HG03520 (cell line): ENCODE results near the gene FADS3.

Source experiments
- ATAC-seq: cut with Tn5 transposase; IDR thresholded peaks from one replicate; pipeline ENCODE4 v1.9.1; 2021; ENCODE audit warnings: mild to moderate bottlenecking, moderate library complexity; ENCODE audit not compliant: unreplicated experiment

FADS3 gene

DNA sequence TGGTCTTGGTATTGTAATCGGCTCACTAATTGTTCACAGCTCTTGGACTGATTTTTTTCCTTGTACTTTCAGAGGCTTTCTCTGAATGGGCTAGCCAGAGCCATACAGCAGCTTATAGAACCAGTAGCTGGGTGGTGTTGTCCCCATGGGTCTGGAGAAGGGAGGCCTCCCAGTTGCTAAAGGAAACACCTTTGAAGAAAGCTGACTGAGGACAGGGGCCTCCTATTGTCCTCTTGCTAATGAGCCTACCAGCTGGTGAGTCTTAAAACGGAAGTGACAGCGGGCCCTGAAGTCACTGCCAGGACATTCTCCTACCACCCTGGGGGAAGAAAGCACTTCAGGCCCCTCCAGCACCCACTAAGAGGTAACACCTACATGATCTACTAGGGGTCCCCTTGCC, 9.9 kb downstream of the FADS3 start:
- no peak for ATAC-seq

DNA sequence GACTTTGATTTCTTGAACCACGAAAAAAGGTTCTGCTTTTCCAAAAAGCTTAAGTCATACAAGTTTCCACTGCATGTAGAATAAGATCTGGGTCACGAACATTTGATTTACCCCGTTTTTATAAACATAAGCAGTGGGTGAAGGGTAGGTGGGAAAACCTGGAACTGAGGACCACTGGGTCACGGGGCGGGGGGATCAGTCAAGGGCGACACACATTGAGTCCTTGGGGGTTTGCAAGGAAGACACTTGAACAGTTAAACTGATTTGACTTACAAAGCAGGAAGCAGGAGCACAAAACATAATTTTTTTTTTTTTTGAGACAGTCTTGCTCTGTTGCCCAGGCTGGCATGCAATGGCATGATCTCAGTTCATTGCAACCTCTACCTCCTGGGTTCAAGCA, 10.9 kb downstream of the FADS3 start:
- ATAC-seq = no peak

DNA sequence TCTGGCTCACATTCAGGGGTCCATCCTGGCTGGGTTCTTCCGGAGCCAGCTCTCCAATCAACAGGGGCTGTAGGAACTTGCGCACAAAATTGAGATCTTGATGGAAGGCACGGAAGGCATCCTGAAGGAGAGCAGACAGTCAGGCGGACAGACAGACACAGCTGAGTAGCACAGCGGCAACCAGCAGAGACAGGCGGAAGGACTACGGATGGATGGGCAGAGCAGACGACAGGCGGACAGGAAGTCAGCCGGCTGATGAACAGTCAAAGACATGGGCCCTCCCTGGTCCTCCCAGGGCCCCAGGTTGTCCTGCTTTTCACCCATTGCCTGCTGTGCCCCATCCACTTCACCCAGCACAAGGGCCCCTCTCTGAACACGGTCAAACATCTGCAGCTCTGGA, 11.3 kb downstream of the FADS3 start:
- ATAC-seq = no peak

DNA sequence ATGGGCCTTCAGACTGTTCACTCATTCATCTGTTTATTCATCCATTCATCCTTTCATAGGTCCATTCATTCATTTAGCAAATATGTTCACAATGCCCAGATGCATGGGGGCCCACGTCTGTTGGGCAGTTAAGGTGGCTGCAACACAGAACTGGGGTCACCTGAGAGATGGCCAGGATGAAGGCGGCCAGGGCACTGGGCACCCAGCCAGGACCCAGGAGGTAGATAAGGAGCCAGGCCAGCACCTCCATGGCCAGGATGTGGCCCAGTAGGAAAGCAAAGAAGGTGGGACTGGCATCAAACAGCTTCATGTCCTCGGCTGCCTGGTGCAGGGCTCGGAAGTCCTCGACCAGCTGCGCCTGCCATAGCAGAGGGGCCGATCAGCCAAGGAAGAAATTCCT, 12.2 kb downstream of the FADS3 start:
- ATAC-seq = no peak

DNA sequence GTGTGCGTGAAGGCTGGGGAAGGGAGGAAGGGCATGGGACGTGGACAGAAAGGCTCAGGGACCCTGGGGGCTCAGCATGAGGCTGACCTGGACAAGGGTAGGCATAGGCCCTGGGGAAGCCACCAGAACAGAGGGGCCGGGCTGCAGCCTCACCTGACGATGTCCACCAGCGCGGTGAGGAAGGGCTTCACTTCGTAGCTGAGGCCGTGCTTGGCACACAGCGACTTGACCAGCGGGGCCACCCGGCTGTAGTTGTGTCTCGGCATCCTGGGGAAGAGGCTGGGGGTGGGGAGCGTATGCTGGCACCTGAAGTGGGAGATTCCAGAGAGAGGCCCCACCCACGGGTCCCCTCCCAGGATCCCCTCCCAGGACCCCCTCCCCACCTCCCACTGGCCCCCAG, 15.6 kb downstream of the FADS3 start:
- no peak for ATAC-seq

DNA sequence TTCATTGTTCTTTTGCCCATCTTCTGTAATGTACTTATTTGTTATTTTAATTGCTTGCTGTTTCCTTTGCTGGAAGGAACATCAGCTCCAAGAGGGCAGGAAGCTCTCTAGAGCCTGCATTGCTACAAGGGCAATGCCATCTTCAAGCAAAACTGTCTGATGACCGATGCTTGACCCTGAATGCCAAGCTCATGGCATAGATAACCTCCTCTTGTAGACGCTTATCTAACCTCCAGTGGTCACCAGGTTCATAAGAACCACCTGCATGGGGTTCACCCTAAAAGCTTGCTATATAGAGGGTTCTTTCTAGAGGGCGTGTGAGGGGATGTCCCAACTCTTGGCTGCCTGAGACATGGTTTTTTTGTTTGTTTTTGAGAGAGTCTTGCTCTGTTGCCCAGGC, 16.5 kb downstream of the FADS3 start:
- ATAC-seq = no peak

DNA sequence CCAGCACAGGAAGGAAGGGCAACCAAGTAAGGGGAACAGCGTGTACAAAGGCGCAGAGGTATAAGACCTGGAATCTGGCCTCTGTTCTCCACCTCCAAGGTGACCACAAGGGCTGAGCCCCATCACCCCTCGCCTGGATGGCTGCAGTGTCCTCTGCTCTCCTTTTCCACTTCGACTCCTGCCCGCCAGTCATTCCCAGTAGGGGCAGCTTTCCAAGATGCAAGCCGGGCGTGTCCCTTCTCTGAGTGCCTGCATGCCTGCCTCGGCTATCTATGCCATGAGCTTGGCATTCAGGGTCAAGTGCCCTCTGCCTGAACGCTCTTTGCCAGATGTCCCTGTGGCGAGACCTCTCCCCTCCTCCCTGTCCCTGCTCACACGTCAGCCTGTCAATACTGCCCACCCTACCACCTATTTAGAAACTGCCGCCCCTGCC, 17.0 kb downstream of the FADS3 start:
- ATAC-seq = no peak

DNA sequence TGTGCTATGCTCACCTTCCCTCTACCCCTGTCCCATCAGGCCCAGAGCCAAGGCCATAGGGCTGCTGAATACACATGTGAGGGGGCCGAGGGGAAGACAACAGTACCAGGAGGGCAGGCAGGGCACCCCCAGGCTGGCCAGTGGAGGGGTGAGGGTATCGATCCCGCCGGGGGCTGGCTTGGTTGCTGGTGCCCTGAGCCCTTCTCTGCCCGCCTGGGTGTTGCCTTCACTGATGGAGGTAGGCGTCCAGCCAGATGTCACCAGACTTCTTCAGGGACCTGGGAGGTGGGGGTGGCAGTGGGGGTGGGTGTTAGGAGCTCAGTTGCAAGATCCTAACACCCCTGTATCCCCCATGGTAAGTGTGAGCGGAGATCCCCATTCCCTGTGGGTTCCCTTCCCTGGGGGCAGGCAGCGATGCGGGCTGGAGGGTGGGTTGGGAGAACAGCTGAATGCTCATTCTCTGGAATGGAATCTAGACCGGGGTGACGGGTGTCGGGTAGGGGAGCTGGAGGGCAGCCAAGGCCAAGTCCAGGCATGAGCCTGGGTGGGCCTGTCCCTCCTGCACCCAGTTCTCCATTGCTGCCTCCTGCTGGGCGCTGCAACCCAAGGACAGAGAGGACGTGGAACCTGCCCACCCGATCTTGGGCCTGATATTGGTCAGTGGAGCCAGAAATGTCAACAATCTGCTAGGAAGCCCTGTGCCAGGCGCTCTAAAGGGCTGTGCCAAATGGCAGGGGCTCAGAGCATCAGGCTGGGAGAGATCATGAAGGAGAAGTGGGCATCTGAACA, 17.6 kb downstream of the FADS3 start:
- ATAC-seq = no peak

DNA sequence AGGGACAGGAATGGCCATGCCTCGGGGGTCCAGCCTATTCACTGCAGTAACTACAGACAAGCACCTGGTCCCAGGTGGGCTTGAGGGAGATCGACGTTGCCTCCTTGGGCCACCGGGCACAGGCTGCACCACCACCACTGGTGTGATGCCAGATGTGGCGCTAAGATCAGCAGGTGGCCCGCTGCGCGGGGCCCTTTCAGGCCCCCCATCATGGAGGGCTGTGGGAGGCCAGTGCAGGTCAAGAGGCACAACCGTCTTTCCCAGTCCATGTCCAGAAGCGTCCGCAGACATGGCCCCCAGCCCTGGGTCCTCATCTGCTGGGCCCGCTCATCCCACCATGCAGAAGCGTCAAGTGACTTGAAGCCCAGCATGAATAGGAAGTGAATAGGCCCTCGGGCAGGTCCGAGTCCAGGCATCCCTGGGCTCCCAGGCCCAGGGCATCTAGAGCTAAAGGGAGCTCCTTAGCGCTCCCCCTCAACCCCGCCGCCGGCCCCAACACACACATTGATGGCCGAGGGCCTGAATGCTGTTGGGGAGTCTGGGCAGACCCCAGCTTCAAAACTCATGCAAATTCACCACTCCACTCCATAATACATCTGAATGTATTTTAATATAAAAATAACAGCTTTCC, 18.3 kb downstream of the FADS3 start:
- no peak for ATAC-seq

DNA sequence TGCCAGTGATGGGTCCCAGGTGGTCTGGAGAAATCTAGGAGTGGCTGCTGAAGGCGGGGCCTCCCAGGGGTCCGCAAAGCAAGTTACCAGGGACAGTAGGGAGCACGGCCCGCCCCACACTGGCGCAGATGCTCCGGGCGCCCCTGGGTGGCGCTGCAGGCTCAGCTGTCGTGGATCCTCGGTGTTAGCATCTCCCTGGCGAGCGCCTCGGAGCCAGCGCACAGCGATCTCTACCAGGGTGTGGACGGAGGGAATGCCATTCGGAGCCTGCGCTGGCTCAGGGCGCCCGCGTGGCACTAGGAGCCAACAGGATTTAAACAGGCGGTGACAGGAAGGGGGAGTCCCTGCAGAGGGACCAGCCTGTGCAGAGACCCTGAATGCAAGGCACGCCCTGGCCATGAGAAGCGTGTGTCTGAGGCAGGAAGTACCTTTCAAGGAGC, 20.2 kb downstream of the FADS3 start:
- no peak for ATAC-seq

DNA sequence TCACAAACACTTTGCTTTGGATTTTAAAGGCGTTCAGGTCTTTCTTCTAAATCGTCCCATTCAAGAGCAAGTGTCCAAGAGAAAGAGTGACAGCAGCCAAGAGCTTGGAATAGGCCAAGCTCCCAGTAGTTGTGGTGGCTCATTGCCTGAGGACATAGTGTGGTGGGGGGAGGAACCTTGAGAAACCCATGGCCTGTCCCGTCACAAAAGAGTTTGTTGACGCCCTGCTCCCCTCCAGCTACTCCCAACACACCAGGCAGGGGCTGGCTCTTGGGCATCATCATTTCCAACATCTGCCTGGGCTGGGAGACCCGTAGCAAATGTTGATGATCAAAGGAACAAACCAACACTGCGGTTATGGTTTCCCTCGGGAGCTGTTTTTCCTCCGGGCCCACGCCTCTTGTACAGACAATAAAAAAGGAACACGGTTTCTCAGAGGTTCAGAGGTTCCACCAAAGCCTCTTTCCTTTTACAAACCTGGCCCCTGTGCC, 20.8 kb downstream of the FADS3 start:
- no peak for ATAC-seq

DNA sequence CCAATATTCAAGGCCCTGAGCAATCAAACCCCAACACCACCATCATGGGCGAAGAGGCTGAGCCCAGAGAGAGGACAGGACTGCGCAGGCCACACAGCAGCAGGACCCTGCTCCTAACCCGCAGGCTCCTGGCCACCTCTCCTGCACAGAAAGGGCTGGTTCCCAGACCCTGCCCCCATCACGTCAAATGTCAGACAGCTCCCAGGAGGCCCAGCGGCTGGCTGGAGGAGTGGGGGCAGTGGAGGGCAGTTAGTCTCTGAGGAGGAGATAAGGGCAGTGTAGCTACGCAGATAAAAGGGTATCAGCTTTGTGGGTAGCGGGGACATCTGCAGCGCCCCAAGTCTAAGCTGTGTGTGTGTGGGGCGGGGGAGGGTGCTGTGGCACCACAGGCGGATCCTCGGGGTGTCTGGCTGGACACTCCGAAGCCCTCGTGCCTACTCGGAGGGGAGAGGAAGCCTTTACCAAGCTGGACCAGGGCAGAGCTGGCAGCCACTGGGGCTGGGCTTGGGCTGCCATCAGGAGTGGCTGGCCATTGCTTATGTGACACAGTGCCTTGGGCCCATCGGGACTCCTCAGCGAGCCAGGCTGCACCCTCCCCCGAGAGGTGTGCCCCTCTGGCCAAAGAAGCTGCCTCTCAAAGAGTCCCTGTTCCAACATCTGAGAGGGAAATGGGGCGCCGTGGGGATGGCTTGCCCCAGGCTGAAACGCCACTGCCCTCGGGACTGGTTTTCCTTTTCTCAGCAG, 21.5 kb downstream of the FADS3 start:
- ATAC-seq = no peak

DNA sequence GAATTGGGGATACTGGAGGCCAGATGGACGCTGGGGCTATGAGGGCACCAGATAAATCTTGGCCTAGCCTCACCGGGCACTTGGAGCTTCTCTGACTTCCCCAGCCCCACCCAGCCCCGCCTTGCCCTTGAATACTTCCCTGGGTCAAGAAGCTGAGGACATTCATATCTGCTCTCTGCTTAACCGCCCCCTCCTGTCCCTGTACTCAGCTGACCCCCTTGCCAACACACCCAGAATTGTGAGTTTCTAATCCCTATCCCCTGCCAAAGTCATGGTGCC, 22.0 kb downstream of the FADS3 start:
- no peak for ATAC-seq

DNA sequence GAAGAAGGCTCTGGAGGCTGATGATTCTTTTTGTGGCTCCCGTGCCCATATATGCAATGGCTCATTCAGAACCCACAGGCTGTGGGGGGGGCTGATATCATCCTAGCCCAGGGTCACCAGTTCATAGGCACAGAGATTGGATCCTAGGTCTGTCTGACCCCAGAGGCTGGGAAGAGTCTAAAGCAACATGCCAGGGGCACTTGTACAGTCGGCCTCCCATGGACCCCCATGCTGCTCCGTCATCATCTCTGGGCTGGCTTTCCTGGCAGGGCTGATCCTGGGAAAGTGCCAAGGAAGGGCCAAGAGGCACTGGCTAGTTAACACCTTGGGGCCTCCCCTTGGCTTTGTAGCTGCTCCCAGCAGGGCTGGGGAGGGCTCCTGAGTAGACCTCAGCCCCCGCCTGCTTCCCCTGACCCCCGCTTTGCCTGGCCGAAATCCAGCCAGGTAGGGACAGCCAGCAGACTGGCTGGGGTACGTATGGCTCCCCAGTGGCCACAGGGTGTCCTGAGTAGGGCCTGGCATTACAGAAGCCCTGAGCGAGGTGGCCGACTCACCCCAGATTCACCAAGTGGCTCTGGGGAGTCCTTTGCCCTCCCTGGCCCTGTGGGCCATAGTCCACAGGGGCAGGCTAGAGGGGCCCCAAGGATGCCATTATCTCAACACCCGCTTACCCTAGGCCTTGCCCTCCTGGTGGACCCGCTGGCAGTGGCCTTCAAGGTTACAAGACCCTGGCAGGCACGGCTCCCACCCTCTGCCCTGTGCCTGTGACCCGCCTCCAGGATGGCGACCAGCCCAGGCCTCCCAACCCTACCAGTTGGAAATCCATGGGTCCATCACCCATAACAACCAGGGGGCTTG, 22.5 kb downstream of the FADS3 start:
- ATAC-seq = no peak

DNA sequence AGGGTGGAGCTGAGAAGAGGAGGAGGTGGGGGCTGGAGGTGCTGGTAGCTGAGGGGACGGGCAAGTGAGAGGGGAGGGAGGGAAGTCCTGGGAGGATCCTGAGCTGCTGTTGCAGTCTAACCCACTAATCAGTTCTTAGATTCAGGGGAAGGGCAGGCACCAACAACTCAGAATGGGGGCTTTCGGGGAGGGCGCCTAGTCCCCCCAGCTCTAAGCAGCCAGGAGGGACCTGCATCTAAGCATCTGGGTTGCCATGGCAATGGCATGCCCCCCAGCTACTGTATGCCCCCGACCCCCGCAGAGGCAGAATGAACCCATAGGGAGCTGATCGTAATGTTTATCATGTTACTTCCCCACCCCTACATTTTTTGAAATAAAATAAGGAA, 24.4 kb downstream of the FADS3 start:
- ATAC-seq = no peak

DNA sequence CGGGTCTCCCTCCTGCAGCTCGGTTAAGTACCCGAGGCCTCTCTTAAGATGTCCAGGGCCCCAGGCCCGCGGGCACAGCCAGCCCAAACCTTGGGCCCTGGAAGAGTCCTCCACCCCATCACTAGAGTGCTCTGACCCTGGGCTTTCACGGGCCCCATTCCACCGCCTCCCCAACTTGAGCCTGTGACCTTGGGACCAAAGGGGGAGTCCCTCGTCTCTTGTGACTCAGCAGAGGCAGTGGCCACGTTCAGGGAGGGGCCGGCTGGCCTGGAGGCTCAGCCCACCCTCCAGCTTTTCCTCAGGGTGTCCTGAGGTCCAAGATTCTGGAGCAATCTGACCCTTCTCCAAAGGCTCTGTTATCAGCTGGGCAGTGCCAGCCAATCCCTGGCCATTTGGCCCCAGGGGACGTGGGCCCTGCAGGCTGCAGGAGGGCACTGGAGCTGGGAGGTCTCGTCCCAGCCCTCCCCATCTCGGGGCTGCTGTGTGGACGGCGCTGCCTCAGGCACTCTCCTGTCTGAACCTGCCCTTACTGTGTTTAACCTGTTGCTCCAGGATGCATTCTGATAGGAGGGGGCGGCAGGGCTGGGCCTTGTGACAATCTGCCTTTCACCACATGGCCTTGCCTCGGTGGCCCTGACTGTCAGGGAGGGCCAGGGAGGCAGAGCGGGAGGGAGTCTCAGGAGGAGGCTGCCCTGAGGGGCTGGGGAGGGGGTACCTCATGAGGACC, 25.0 kb downstream of the FADS3 start:
- no peak for ATAC-seq

DNA sequence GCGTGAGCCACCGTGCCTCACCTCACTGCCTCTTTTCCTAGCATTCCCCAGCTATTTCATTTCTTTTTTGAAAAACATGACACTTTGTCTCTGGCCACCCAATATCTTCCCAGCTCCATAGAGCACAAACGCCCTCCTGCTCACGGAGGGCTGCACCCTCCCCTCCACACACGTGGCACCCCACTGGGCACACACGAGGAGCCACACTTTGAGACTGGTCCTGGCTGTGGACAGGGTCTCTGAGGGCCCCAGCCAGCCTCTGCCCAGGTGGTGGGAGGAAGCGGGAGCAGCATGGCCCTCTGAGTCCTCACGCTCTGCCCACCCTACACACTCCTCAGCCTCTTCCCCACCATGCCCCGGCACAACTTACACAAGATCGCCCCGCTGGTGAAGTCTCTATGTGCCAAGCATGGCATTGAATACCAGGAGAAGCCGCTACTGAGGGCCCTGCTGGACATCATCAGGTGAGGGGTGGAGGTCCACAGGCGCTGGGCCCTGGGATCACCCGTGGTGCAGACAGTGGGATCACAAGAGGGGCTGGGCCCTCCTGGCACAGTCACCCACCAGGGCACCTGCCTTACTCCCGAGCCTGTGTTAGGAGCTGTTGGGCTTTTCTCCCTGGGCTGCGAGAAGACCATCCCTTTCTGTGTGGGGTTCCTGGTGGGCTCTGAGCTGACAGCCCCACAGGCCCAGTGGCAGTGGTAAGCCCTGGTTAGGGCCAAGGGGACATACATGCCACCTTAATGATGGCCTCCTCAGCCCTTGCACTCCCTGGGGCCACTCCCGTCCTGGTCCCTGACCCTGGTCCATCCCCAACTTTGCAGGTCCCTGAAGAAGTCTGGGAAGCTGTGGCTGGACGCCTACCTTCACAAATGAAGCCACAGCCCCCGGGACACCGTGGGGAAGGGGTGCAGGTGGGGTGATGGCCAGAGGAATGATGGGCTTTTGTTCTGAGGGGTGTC, 26.2 kb downstream of the FADS3 start:
- ATAC-seq = no peak

DNA sequence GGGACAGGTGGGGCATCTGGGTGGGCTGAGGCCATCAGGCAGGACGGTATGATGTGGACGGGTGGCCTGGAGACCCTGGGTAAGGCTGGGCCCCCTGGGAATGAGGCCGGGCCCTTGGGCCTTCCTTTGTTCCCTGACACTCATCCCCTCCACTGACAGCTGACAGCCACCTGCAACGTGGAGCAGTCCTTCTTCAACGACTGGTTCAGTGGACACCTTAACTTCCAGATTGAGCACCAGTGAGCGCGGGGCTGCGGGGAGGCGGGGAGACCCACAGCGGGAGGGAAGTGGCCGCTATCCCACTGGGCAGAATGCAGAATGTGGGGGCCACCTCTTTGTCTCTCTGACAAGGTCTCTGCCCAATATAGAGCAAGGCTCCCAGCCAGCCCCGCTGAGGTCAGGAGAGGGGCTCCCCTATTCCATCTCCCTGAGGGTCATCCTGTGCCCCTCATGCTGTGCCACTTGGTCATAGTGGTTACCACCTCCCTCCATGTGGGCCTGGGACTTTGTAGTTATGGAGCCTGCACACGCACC, 27.7 kb downstream of the FADS3 start:
- ATAC-seq = no peak
